ENCODE measurements around the gene SRGAP3.

- TF ChIP-seq, protein P1, sequence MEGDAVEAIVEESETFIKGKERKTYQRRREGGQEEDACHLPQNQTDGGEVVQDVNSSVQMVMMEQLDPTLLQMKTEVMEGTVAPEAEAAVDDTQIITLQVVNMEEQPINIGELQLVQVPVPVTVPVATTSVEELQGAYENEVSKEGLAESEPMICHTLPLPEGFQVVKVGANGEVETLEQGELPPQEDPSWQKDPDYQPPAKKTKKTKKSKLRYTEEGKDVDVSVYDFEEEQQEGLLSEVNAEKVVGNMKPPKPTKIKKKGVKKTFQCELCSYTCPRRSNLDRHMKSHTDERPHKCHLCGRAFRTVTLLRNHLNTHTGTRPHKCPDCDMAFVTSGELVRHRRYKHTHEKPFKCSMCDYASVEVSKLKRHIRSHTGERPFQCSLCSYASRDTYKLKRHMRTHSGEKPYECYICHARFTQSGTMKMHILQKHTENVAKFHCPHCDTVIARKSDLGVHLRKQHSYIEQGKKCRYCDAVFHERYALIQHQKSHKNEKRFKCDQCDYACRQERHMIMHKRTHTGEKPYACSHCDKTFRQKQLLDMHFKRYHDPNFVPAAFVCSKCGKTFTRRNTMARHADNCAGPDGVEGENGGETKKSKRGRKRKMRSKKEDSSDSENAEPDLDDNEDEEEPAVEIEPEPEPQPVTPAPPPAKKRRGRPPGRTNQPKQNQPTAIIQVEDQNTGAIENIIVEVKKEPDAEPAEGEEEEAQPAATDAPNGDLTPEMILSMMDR (IDR thresholded peaks at IDR 0.05 in 2 of 3, conservative IDR thresholded peaks at IDR 0.05 in 1 of 3; ENCODE audit: control insufficient read depth in 2 of 3, extremely low read depth in 1 of 3, insufficient read depth in 1 of 3, low read depth in 3 of 3, low read length in 3 of 3) = no peak
- no peak for TF ChIP-seq BCL11A (IDR thresholded peaks at IDR 0.05; ENCODE audit: low read depth, low read length)
- no peak for TF ChIP-seq BHLHE40 (IDR thresholded peaks at IDR 0.05; ENCODE audit: borderline replicate concordance in 1 of 2, low read depth in 2 of 2, low read length in 1 of 2)
- TF ChIP-seq POLR2A (IDR thresholded peaks at IDR 0.05; ENCODE audit: low read depth, low read length) = no peak
Observed at GRCh38 chr3:9196020-9196419, 53.4 kb downstream of the SRGAP3 start.
